GM12865 (cell line): ENCODE measurements around the gene FAM227B.
A peak's percentile ranks its signal among the peaks of the same experiment; 100 is the strongest.
"Not testable (repeated sequence)": the region's sequence is repeated elsewhere in the genome, so short reads cannot be mapped to it uniquely, and the experiment has no call there.

Experiments
- DNase-seq: peaks from one replicate; pipeline ENCODE4 v3.0.0; 2010; ENCODE audit warnings: low read depth
- H3K4me3 ChIP-seq: 2 replicates; pipeline ENCODE4 v1.5.1; 2011; ENCODE audit warnings: mild to moderate bottlenecking, low read depth, low read length, control low read depth
- CTCF ChIP-seq: IDR thresholded peaks from 2 replicates; pipeline ENCODE4 v1.5.1; 2011; ENCODE audit warnings: low read length, control low read depth, low read depth, inconsistent platforms; ENCODE audit not compliant: insufficient read depth; ENCODE audit errors: missing control alignments

FAM227B gene

DNA sequence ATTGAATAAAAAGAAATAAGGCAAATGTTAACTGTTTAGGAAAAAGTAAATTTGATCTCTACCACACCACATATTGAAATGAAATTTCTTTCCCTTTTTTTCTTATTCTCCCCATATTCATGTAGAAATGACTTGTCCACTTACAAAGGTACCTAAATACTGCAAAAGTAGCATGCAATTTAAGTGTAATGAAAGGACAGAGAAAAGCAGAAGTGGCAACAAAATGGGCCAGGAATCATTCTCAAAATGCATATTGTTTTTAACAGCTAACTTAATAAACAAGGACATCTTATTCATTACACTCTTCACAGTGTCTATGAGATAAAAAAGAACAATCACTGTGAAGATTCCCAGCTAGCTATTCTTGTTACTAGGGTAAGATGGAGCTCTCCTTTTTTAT is 238.2 kb downstream of the FAM227B start:
- TF ChIP-seq CTCF = no peak
- H3K4me3 ChIP-seq = no peak overlapping the region
- no peak for DNase-seq

- no peak overlapping the region for H3K4me3 ChIP-seq
- no peak for DNase-seq
- no peak for TF ChIP-seq CTCF
Measured at GRCh38 chr15:49380912-49381311, 239.7 kb downstream of the FAM227B start.

- TF ChIP-seq CTCF = no peak
- DNase-seq = no peak
- no peak overlapping the region for H3K4me3 ChIP-seq
Measured at GRCh38 chr15:49379996-49380395, 240.6 kb downstream of the FAM227B start.

GRCh38 chr15:49372366-49372765 is 248.3 kb downstream of the FAM227B start:
- no peak for DNase-seq
- no peak overlapping the region for H3K4me3 ChIP-seq
- TF ChIP-seq CTCF = no peak

DNA sequence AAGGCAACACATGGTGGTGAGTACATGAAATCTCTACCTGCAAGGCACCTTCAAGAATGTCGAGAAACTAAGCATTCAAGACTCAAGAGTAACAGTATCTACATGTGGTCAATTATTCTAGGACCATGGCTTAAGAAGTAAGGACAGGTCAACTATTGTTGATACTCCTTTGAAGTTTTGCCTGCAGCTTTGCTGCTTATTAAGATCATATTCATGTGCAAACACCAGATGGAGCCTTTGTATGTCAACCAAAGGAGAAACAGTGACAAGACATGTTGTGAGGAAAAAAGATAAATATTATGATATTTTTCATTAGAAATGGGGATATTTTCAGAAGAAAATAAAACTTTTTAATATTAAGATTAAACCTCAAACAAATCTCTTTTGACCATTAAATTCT is 249.8 kb downstream of the FAM227B start:
- H3K4me3 ChIP-seq = no peak overlapping the region
- TF ChIP-seq CTCF = peak; percentile 7
- DNase-seq = peak; percentile 10

GRCh38 chr15:49366496-49366895 is 254.1 kb downstream of the FAM227B start:
- no peak for DNase-seq
- H3K4me3 ChIP-seq = no peak overlapping the region
- TF ChIP-seq CTCF = no peak

GRCh38 chr15:49361370-49361769 is 259.2 kb downstream of the FAM227B start:
- no peak for TF ChIP-seq CTCF
- no peak overlapping the region for H3K4me3 ChIP-seq
- no peak for DNase-seq

GRCh38 chr15:49354439-49354838 is 266.2 kb downstream of the FAM227B start:
- DNase-seq, H3K4me3 ChIP-seq: not testable (repeated sequence)
